SU-DHL-6 (cell line): ENCODE data around the gene ABCB1.
A peak's percentile ranks its signal among the peaks of the same experiment; 100 is the strongest.

Experiments used
- H2AFZ ChIP-seq: fragments of 200-600 bp; sonication (generic); 2 replicates; pipeline ENCODE4 v1.6.1; 2014; ENCODE audit warnings: low read depth, mild to moderate bottlenecking, moderate library complexity, mixed read lengths, antibody characterized with exemption, low read length; ENCODE audit not compliant: severe bottlenecking
- H3F3A ChIP-seq: fragments of 200-600 bp; shearing (Covaris generic); 2 replicates; pipeline ENCODE4 v1.6.0; 2016; ENCODE audit warnings: antibody characterized with exemption, mild to moderate bottlenecking; ENCODE audit not compliant: insufficient read depth
- H3K27ac ChIP-seq: fragments of 200-600 bp; sonication (generic); 2 replicates; pipeline ENCODE4 v1.5.1; 2016; ENCODE audit warnings: low read depth, mild to moderate bottlenecking, low read length, moderate library complexity, mixed read lengths
- H3K27me3 ChIP-seq: fragments of 200-600 bp; sonication (generic), shearing (Covaris generic); 2 replicates; pipeline ENCODE4 v1.6.0; 2014; ENCODE audit warnings: mild to moderate bottlenecking, low read length
- H3K36me3 ChIP-seq: fragments of 200-600 bp; sonication (generic); 2 replicates; pipeline ENCODE4 v1.6.1; 2014; ENCODE audit warnings: mild to moderate bottlenecking, low read length, mixed read lengths
- H3K4me2 ChIP-seq: fragments of 300-600, 200-600 bp; shearing (Covaris generic), sonication (generic); 2 replicates; pipeline ENCODE4 v1.6.0; 2014; ENCODE audit warnings: low read length, low read depth, mild to moderate bottlenecking; ENCODE audit not compliant: poor library complexity, severe bottlenecking
- H3K4me3 ChIP-seq: fragments of 200-600 bp; sonication (generic); 2 replicates; pipeline ENCODE4 v1.5.1; 2014; ENCODE audit warnings: antibody characterized with exemption, low read length, mild to moderate bottlenecking, mixed read lengths; ENCODE audit not compliant: insufficient read depth, poor library complexity, severe bottlenecking
- H3K79me2 ChIP-seq: fragments of 200-600 bp; sonication (generic); 2 replicates; pipeline ENCODE4 v1.6.1; 2014; ENCODE audit warnings: mild to moderate bottlenecking, low read length, moderate library complexity; ENCODE audit not compliant: insufficient read depth
- H3K9ac ChIP-seq: fragments of 200-600 bp; sonication (generic); 2 replicates; pipeline ENCODE4 v1.7.0; 2014; ENCODE audit warnings: mild to moderate bottlenecking, low read length
- H3K9me2 ChIP-seq: fragments of 200-600 bp; sonication (generic); replicated peaks from 2 replicates; pipeline ENCODE4 v1.6.1; 2014; ENCODE audit warnings: low read length; ENCODE audit not compliant: insufficient read depth
- H3K9me3 ChIP-seq: fragments of 200-600 bp; sonication (generic); 2 replicates; pipeline ENCODE4 v1.6.1; 2014; ENCODE audit warnings: low read length, mixed read lengths; ENCODE audit not compliant: insufficient read depth
- H4K20me1 ChIP-seq: fragments of 200-600 bp; sonication (generic); 2 replicates; pipeline ENCODE4 v1.6.1; 2014; ENCODE audit warnings: low read depth, mild to moderate bottlenecking, antibody characterized with exemption, low read length, moderate library complexity, mixed read lengths
- EZH2phosphoT487 ChIP-seq: fragments of 200-600 bp; sonication (generic), shearing (Covaris generic); conservative IDR thresholded peaks from 2 replicates; pipeline ENCODE4 v1.6.1; 2018; ENCODE audit warnings: mild to moderate bottlenecking, antibody characterized with exemption, low read length, moderate library complexity, mixed read lengths
- TF ChIP-seq, protein P1 (sequence below): fragments of 200-600 bp; sonication (generic); IDR thresholded peaks from one replicate; pipeline ENCODE4 v1.5.1; 2017; ENCODE audit warnings: antibody characterized with exemption, mild to moderate bottlenecking, low read length, moderate library complexity; ENCODE audit not compliant: insufficient read depth, poor library complexity, severe bottlenecking

ABCB1 gene

DNA sequence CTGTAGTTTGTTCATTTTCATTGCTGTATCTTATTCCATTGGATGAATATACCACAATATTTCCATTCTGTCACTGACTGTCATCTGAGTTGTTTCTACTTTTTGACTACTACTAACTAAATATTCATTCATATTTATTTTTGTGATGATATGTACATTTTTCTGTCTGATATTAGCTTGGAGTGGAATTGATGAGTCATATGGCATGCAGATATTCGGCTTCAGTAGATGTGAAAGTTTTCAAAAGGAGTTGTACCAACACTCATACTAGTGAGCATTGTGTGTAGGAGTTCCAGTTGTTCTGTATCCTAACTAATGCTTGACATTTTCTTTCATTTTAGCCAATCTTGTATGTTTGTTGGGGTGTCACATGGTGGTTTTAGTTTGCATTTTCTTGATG, 35.2 kb upstream of the ABCB1 start:
- no peaks in the 10 kb centered on the region for H4K20me1 ChIP-seq
- no peaks in the 10 kb centered on the region for H3K9me2 ChIP-seq
- TF ChIP-seq EZH2phosphoT487 = no peak
- TF ChIP-seq, protein P1, sequence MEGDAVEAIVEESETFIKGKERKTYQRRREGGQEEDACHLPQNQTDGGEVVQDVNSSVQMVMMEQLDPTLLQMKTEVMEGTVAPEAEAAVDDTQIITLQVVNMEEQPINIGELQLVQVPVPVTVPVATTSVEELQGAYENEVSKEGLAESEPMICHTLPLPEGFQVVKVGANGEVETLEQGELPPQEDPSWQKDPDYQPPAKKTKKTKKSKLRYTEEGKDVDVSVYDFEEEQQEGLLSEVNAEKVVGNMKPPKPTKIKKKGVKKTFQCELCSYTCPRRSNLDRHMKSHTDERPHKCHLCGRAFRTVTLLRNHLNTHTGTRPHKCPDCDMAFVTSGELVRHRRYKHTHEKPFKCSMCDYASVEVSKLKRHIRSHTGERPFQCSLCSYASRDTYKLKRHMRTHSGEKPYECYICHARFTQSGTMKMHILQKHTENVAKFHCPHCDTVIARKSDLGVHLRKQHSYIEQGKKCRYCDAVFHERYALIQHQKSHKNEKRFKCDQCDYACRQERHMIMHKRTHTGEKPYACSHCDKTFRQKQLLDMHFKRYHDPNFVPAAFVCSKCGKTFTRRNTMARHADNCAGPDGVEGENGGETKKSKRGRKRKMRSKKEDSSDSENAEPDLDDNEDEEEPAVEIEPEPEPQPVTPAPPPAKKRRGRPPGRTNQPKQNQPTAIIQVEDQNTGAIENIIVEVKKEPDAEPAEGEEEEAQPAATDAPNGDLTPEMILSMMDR = no peak
- H3K9ac ChIP-seq = no peak overlapping the region
- no peaks in the 10 kb centered on the region for H3K36me3 ChIP-seq
- no peaks in the 10 kb centered on the region for H3F3A ChIP-seq
- H3K79me2 ChIP-seq = no peaks in the 10 kb centered on the region
- no peak overlapping the region for H2AFZ ChIP-seq
- no peak overlapping the region for H3K4me3 ChIP-seq
- 0 out of 2 replicates have a peak, but pooled peaks cover 7% of the 10 kb centered on the region for H3K9me3 ChIP-seq
- H3K27me3 ChIP-seq = 0 out of 2 replicates have a peak, but pooled peaks cover 3% of the 10 kb centered on the region
- H3K27ac ChIP-seq = no peak overlapping the region
- no peak overlapping the region for H3K4me2 ChIP-seq

DNA sequence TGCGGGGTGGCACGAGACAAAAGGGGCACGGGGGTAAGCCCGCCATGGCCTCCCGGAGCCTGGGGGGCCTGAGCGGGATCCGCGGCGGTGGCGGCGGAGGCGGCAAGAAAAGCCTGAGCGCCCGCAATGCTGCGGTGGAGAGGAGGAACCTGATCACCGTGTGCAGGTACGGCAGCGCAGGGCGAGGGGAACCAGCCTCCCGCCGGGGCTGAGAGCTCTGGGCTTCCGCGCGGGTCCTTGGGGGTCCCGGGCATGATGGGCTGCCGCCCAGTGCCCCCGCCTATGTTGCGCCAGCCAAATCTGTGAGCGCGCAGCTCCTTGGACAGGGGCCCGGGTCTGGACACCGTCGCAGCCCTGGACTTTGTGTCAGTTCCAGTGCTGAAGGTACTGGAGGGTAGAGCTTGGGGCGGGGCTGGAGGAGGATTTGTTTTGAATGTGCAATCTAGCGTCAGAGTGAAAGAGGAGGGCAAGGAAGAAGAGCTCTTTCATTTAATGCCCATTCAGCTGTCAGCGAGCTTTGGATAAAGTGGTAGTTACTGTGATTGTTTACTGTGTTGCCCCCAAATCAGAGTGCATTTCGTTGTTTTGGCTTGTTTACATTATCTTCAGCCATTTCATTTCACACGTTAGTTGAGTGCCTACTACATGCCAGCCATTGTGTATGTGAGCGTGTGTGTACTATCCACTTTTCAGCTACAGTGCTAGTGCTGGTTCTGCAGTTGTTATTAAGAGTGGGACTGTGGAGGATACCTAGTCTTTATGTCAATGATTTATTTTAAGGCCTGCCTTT, 28.3 kb upstream of the ABCB1 start:
- no peak overlapping the region for H3K27ac ChIP-seq
- peak overlapping the region; percentile 69 for H3K4me3 ChIP-seq
- H3K36me3 ChIP-seq = no peaks in the 10 kb centered on the region
- H4K20me1 ChIP-seq = no peaks in the 10 kb centered on the region
- H3F3A ChIP-seq = no peaks in the 10 kb centered on the region
- no peaks in the 10 kb centered on the region for H3K9me3 ChIP-seq
- no peaks in the 10 kb centered on the region for H3K9me2 ChIP-seq
- peak overlapping the region; percentile 78 for H3K4me2 ChIP-seq
- H3K9ac ChIP-seq = peak overlapping the region; percentile 51
- H3K79me2 ChIP-seq = no peaks in the 10 kb centered on the region
- TF ChIP-seq, protein P1 = no peak
- no peak for TF ChIP-seq EZH2phosphoT487
- no peaks in the 10 kb centered on the region for H3K27me3 ChIP-seq
- H2AFZ ChIP-seq = peak overlapping the region; percentile 96

DNA sequence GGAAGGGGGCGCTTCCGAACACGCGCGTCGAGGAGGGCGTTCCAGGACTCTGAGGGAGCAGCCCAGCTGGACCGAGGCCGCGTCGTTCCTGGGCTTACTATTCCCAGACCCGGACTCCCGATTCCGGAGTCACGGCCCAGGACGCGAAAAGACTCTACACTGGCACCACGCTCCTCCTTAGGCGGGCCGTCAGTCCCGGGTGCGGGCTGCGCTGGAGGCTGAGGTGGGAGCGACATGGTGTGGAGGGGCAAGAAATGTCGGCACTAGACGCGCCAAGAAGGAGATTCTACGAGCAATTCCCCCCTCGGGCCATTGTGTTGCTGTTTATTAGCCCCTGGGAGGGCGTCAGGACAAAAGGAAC, 26.9 kb upstream of the ABCB1 start:
- Histone ChIP-seq H3K4me2 (peak overlapping the region; percentile 78), H3K4me3 (peak overlapping the region; percentile 69)
- no peak for TF ChIP-seq EZH2phosphoT487
- TF ChIP-seq, protein P1 = no peak

More for the DNA sequence above, 26.9 kb upstream of the ABCB1 start:
- Histone ChIP-seq H4K20me1 (no peaks in the 10 kb centered on the region), H3F3A (no peaks in the 10 kb centered on the region), H3K27me3 (no peaks in the 10 kb centered on the region), H2AFZ (peak overlapping the region; percentile 96), H3K36me3 (no peaks in the 10 kb centered on the region), H3K9me3 (no peaks in the 10 kb centered on the region), H3K9ac (0 out of 2 replicates have a peak overlapping the region, but pooled peaks have one; percentile 51), H3K9me2 (no peaks in the 10 kb centered on the region), H3K79me2 (no peaks in the 10 kb centered on the region), H3K27ac (no peak overlapping the region)
